Activated naive CD8-positive, alpha-beta T cell treated with anti-CD3 and anti-CD28 coated beads for 36 hours (primary cell): ENCODE measurements around the gene IFI27. TPM values are rescaled to one million over a fixed set of nuclear protein-coding genes. Genes with fewer than 3 reads are reported as not detected.

Experiments
- DNase-seq: peaks from one replicate; pipeline ENCODE4 v3.0.0; 2021
- H3K27ac Mint-ChIP-seq: one replicate; pipeline ENCODE4 v1.8.0; 2022; ENCODE audit warnings: mild to moderate bottlenecking, moderate library complexity, mixed read lengths
- H3K27me3 Mint-ChIP-seq: one replicate; pipeline ENCODE4 v1.8.0; 2022; ENCODE audit warnings: mild to moderate bottlenecking, mixed read lengths
- H3K36me3 Mint-ChIP-seq: one replicate; pipeline ENCODE4 v1.8.0; 2021; ENCODE audit warnings: mild to moderate bottlenecking, mixed read lengths
- H3K4me1 Mint-ChIP-seq: one replicate; pipeline ENCODE4 v1.8.0; 2021; ENCODE audit warnings: mixed read lengths
- H3K4me3 Mint-ChIP-seq: one replicate; pipeline ENCODE4 v1.8.0; 2022; ENCODE audit warnings: mild to moderate bottlenecking, moderate library complexity, mixed read lengths
- H3K9me3 Mint-ChIP-seq: one replicate; pipeline ENCODE4 v1.8.0; 2022; ENCODE audit warnings: mixed read lengths
- total RNA-seq, 2 experiments: library from RNA; stranded (reverse); gene quantifications; one replicate each; pipeline ENCODE4 v1.2.3, GENCODE V29; 2021

IFI27 gene
- total RNA-seq, 2 experiments from 2014 or later, result 1.6 to 2.4 TPM

DNA sequence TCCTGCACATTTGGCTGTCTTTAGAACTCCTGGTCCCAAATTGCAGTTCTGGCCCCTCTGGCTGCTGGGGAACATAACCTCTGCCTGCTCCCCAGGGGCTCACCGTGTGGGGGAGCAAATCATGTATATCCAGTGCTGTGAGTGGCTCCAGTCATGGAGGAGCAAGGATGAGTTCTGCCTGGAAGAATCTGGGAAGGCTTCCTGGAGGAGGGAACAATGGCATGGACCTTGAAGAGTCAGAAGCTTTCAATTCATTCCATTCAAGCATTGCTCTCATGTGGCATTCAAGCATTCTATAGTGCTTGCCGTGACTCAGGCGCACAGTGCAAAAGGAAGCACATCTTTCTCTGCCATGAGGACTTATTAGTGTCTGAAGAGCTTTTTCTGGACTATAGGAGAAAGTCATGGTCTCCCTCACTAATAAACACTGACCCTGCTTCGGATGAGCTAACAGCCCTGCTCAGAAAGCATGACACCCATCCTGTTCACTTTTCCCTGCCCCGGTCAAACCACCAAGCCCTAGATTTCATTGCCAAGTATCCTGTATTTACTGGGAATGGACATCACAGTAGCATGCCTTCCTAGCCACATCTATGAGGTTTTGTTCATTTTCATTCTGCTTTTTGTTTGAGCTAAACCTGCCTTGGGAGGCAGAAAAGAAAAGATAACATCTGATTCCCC lies 3.5 kb downstream of the IFI27 start:
- peaks cover 18% of the 10 kb centered on the region for H3K27me3 Mint-ChIP-seq
- H3K27ac Mint-ChIP-seq, result no peak overlapping the region

DNA sequence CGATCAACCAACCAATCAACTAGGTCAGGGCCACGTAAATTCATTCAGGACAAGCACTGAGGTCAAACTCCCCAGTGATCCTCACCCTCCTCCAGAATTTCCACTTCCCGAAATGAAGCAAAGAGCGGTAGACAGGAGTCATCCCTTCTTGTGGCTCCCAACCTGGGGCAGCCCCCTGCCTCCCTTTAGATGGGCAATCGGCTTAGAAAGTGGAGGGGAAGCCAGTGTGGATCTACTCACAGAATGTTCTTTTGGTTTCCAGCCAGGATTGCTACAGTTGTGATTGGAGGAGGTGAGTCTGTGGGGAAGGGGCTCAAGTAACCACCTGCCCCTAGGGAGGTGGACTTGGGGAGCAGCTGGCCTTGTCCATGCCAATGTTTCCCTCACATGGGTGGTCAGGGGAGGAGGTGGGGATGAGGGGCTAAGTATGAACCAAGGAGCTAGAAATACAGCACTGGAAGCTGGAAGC lies 4.1 kb downstream of the IFI27 start:
- no peaks in the 10 kb centered on the region for H3K36me3 Mint-ChIP-seq
- DNase-seq, result no peak
- H3K27me3 Mint-ChIP-seq, result peaks cover 18% of the 10 kb centered on the region
- H3K4me1 Mint-ChIP-seq, result no peaks in the 10 kb centered on the region
- H3K4me3 Mint-ChIP-seq, result no peak overlapping the region
- H3K27ac Mint-ChIP-seq, result no peak overlapping the region
- peaks cover 3% of the 10 kb centered on the region for H3K9me3 Mint-ChIP-seq

More for the DNA sequence above, 3.5 kb downstream of the IFI27 start:
- DNase-seq, result no peak
- Mint-ChIP-seq H3K4me1 (no peaks in the 10 kb centered on the region), H3K36me3 (no peaks in the 10 kb centered on the region), H3K4me3 (no peak overlapping the region), H3K9me3 (no peaks in the 10 kb centered on the region)

DNA sequence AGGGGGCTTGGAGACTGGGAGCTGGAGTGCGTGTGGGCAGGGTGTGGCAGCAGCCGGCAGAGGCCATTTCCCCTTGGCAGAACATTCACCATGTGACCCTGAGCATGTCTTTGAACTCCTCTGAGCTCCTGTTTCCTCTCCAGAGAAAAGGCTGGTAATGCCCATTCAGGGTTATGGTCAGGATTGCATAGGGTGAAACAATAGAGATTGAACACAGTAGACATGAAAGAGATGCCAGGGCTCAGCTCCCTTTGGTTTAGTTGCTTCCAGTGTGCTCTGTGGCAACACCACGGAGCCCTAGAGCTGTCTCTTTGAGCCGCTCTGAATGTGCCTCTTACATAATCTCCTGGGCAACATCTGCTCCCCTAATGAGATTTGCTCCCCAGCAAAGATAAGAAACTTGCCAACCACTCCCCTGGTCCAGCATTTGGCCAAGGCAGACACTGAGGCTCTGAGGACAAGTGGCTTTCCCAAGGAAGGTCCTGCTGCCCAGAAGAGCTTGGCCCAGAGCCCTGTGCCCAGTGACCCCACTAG lies 4.6 kb downstream of the IFI27 start:
- no peak overlapping the region for H3K4me3 Mint-ChIP-seq
- DNase-seq, result no peak
- H3K9me3 Mint-ChIP-seq, result peaks cover 5% of the 10 kb centered on the region
- H3K36me3 Mint-ChIP-seq, result no peaks in the 10 kb centered on the region
- H3K4me1 Mint-ChIP-seq, result no peaks in the 10 kb centered on the region
- no peak overlapping the region for H3K27ac Mint-ChIP-seq
- peaks cover 18% of the 10 kb centered on the region for H3K27me3 Mint-ChIP-seq

DNA sequence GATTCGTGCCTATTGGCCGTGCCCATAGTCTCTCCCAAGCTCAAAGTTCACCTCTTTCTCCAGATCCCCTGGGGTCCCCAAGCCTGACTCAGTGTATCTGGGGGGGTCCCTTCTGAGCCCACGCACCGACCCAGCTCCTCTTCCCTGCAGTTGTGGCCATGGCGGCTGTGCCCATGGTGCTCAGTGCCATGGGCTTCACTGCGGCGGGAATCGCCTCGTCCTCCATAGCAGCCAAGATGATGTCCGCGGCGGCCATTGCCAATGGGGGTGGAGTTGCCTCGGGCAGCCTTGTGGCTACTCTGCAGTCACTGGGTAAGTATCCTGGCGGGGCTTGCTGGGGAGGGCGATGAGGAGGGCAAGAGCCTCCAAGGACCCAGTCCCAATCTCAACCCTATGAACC lies 5.1 kb downstream of the IFI27 start:
- no peak overlapping the region for H3K27ac Mint-ChIP-seq
- peaks cover 18% of the 10 kb centered on the region for H3K27me3 Mint-ChIP-seq

DNA sequence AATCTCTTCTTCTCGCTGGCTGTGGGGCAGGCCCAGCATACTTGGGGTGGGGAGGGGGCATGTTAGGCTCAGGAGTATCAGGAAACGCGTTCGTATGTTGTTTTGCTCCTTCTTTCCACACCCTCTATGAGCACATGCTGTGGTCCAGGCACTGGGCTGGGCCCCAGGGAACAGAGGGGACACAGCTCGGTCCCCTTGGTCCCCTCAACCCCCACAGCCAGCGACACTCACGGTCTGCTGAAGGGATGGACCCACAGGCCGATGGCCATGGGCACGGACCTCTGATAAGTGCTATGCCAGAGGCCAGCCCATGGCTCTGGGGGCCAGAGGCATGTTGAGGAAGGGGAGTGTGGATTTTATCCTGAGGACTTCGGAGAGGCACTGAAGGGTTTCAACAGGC lies 6.2 kb downstream of the IFI27 start:
- peaks cover 2% of the 10 kb centered on the region for H3K36me3 Mint-ChIP-seq
- H3K4me3 Mint-ChIP-seq, result no peak overlapping the region
- H3K4me1 Mint-ChIP-seq, result no peaks in the 10 kb centered on the region
- H3K27me3 Mint-ChIP-seq, result peaks cover 18% of the 10 kb centered on the region
- no peak for DNase-seq
- H3K9me3 Mint-ChIP-seq, result peaks cover 12% of the 10 kb centered on the region
- H3K27ac Mint-ChIP-seq, result no peak overlapping the region

More for the DNA sequence above, 5.1 kb downstream of the IFI27 start:
- H3K9me3 Mint-ChIP-seq, result peaks cover 7% of the 10 kb centered on the region
- H3K4me1 Mint-ChIP-seq, result no peaks in the 10 kb centered on the region
- DNase-seq, result no peak
- no peak overlapping the region for H3K4me3 Mint-ChIP-seq
- no peaks in the 10 kb centered on the region for H3K36me3 Mint-ChIP-seq

DNA sequence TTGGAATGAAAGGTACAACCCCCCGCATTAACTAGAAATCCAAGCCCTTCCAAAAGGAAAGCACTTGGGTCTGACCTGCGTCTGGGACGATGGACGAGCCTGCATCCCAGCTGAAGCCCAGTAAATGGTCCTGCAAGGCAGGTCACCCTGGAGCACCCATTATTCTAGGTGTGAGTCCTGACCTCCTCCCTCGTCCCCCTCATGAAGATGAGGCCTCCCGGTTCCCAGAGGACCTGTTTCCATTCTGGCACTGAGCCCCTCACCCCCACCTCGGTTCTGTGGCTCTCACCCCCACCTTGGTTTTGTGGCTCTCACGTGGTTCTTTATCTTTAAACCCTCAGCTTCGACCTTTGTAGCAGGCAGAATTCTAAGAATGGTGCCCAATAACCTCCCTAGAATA lies 7.3 kb downstream of the IFI27 start:
- Mint-ChIP-seq H3K9me3 (peaks cover 12% of the 10 kb centered on the region), H3K4me3 (no peak overlapping the region), H3K27ac (no peak overlapping the region), H3K4me1 (no peaks in the 10 kb centered on the region), H3K36me3 (peaks cover 2% of the 10 kb centered on the region), H3K27me3 (peaks cover 18% of the 10 kb centered on the region)
- no peak for DNase-seq

DNA sequence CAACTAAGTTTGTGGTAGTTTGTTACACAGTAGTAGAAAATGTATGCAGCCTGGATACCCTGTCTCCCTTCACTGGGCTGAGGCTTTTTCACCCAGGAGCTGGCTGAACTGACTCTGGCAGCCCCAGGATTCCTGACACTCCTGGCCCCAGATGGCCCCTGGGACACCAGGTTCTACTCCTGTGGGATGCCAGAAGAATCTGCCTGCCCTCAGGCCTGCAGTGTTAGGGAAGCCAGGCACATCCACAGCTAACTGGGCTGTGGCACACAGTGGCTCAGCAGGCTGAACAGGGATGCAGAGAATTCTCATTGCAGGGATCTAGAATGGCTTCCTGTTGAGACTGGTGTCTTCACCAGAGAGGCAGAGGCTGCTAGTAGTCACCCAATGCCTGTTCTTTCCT lies 8.5 kb downstream of the IFI27 start:
- DNase-seq, result no peak
- Mint-ChIP-seq H3K9me3 (peaks cover 15% of the 10 kb centered on the region), H3K27me3 (peaks cover 18% of the 10 kb centered on the region), H3K27ac (no peak overlapping the region), H3K36me3 (peaks cover 2% of the 10 kb centered on the region), H3K4me1 (no peaks in the 10 kb centered on the region), H3K4me3 (no peak overlapping the region)

DNA sequence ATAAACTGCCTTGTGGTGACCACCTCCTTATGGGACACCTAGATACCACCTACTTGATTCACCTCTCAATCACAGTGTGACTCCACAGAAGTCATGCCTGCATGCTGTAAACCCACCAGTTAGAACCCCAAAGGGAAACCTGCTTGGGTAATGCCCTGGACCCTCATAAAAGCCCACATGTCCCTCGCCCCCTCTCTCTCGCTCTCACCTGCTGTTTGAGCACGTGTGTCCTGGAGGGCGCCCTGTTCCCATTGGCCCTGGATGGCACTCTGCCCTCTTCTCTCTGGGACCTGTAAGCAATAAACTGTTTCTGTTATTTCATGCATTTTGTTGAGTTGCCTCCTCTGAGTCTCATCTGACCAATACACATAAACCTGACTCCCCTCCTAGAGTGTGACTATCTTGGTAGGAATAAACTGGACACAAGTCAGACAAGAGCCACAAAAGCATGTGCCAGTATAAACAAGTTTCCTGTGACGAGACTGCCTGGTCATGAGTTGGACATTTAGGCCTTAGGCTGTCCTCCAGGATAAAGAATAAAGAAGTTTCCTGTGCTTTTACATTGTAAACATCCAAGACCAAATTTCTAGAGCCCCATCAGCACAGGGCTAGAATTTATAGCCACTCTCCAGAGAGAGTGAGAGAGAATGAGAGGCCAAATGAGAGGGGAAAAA lies 10.3 kb downstream of the IFI27 start:
- H3K36me3 Mint-ChIP-seq, result peaks cover 4% of the 10 kb centered on the region

DNA sequence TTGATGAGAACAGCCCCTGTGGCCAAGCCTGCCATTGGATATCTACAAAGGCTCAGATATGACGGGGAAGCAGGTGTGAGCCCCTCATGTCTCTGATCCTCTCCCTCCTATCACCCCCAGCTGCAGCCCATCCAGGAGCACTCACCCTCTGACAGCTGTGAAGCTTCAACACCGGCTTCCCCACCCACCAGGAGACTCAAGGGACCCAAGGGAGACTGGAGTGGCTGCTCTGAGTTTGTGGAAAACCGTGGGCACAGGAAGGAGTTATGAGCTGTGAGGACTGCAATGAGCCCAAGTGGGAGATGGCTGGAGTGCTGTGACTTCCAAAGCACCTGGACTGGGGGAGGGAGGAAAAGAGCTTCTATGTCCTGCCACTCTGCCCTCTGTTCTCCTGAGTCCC lies 10.9 kb downstream of the IFI27 start:
- no peak for DNase-seq
- H3K27ac Mint-ChIP-seq, result no peak overlapping the region
- H3K36me3 Mint-ChIP-seq, result peaks cover 4% of the 10 kb centered on the region
- no peak overlapping the region for H3K4me3 Mint-ChIP-seq
- H3K27me3 Mint-ChIP-seq, result peaks cover 9% of the 10 kb centered on the region
- H3K9me3 Mint-ChIP-seq, result peaks cover 15% of the 10 kb centered on the region
- H3K4me1 Mint-ChIP-seq, result no peaks in the 10 kb centered on the region

More for the DNA sequence above, 10.3 kb downstream of the IFI27 start:
- peaks cover 10% of the 10 kb centered on the region for H3K27me3 Mint-ChIP-seq
- no peak overlapping the region for H3K4me3 Mint-ChIP-seq
- peaks cover 15% of the 10 kb centered on the region for H3K9me3 Mint-ChIP-seq
- no peaks in the 10 kb centered on the region for H3K4me1 Mint-ChIP-seq
- H3K27ac Mint-ChIP-seq, result no peak overlapping the region
- DNase-seq, result no peak

DNA sequence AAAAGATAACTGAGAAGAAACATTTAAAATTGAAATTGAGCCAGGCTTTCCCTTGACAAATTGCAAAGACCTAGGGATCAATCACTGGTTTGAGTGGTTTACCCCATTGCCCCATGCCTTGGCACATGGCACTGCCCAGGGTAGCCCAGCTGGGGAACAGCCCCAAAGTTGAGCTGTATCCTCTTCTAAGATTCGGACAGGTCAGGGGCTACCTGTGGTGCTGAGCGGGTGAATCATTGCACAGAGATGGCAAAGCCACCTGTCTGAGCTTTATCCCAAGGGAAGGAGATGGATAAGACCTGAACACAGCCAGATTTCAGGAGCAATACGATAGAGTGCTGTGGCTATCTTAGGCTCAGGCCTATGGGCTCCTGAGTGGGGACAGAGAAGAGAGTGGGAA lies 11.9 kb downstream of the IFI27 start:
- Mint-ChIP-seq H3K4me3 (no peak overlapping the region), H3K27ac (no peak overlapping the region), H3K27me3 (peaks cover under 1% of the 10 kb centered on the region), H3K36me3 (peaks cover 4% of the 10 kb centered on the region), H3K4me1 (no peaks in the 10 kb centered on the region), H3K9me3 (peaks cover 15% of the 10 kb centered on the region)
- DNase-seq, result no peak

DNA sequence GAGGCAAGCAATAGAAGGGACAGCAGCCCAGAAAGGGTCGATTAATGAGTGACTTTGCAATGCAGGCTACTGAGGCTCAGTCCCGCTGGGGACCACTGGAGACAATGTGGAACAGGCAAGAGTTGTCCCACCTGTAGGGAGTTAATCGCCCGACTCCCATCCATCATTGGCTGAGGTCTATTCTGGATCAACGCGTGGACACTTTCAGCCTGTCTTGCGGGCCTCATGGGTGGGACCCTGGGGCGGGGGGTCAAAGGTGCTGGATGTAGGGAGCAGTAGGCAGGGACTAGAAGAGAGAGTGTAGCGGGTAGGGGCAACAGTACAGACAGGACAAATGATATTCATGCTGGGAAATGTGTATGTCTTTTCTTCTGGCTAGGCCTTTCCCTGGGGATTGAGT lies 12.8 kb downstream of the IFI27 start:
- Mint-ChIP-seq H3K4me3 (no peak overlapping the region), H3K27ac (no peak overlapping the region), H3K36me3 (peaks cover 4% of the 10 kb centered on the region), H3K27me3 (no peaks in the 10 kb centered on the region), H3K4me1 (no peaks in the 10 kb centered on the region), H3K9me3 (peaks cover 15% of the 10 kb centered on the region)
- DNase-seq, result no peak

DNA sequence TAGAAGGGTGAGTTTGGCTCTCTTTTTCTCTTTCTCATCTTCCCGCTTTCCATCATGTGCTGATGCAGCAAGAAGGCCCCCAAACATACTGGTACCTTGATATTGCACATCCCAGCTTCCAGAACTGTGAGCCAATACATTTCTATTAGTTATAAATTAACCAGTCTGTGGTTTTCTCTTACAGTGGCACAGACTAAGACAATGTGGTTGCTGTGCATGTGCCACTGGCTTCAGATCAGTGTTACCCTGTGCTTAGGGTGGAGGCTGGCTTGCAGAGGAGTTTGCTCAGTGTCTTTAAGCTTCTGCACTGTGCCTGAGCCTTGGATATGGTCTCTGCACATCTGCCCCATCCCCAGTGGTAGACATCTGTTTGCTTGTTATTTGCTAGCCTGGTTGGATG lies 13.3 kb downstream of the IFI27 start:
- DNase-seq, result no peak
- Mint-ChIP-seq H3K27me3 (no peaks in the 10 kb centered on the region), H3K27ac (no peak overlapping the region), H3K9me3 (peaks cover 15% of the 10 kb centered on the region), H3K4me3 (no peak overlapping the region), H3K4me1 (peaks cover 5% of the 10 kb centered on the region), H3K36me3 (peaks cover 4% of the 10 kb centered on the region)

DNA sequence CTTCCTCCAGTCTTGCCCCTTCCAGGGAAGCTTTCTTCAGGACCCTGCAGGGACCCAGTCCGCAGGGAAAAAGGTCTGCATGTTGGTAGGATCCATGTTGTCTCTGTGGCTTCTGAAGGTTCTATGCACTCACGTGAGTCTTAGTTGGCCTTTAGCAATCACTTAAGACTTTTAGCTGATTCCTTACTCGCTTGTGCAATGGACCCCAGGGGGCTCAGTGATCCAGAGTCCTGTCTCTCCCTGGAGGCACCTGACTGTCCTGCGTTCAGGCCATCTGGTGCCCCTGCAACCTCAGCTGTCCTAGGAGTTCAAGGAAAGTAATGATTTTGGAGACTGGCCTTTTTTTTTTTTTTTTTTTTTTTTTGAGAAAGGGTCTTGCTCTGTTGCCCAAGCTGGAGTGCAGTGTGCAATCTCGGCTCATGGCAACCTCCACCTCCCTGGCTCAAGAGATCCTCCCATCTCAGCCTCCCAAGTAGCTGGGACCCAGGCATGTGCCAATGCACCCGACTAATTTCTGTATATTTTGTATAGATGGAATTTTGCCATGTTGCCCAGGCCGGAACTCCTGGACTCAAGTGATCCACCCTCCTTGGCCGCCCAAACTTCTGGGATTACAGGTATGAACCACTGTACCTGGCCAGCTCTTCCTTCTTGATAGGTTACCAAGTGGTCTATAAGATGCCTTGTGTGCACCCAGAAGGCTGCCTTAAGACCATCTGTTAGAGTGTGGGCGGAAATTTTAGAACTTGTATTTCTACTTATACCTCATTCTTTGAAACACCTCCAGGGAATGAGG lies 14.2 kb downstream of the IFI27 start:
- Mint-ChIP-seq H3K36me3 (peaks cover 4% of the 10 kb centered on the region), H3K4me3 (no peak overlapping the region), H3K27me3 (no peaks in the 10 kb centered on the region), H3K9me3 (peaks cover 10% of the 10 kb centered on the region), H3K4me1 (peaks cover 9% of the 10 kb centered on the region), H3K27ac (no peak overlapping the region)
- no peak for DNase-seq

DNA sequence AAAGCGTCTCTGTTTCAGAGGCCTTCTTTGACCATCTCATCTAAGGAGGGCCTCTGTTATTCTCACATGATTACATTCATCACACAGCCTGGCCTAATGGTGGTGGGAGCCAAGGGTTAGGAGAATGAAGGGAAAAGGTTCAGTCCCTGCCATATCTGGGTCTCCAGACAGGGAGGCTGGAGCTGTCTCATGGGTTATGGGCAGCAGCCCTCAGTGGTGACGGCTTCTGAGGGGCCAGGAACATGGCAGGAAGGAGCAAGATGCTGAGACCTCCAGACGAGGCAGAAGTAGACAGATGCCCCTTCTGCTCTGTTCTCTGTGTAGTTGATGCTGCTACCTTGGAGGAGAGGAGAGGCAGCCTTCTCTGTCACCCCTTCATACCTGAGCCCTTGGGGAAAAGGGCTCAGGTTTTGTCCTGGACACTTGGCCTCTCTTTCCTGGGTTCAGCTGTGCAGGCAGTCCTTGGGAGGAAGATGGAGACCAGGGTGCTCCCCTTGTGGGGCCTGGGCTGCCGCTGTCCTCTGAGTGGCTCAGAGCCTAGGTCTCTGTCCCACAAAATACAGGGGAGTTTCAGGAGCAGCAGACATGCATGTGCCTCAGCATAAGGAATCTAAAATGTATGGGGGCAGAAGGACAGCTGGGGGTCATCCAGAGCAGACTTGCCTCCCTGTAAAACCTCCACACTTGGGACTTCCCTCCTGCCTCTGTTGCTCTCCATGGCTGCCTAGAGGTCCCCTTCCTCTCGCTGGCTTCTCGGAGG lies 15.3 kb downstream of the IFI27 start:
- H3K4me1 Mint-ChIP-seq, result peaks cover 15% of the 10 kb centered on the region
- H3K9me3 Mint-ChIP-seq, result peaks cover 5% of the 10 kb centered on the region
- H3K4me3 Mint-ChIP-seq, result no peak overlapping the region
- no peaks in the 10 kb centered on the region for H3K27me3 Mint-ChIP-seq
- peaks cover 2% of the 10 kb centered on the region for H3K36me3 Mint-ChIP-seq
- no peak for DNase-seq
- H3K27ac Mint-ChIP-seq, result no peak overlapping the region

DNA sequence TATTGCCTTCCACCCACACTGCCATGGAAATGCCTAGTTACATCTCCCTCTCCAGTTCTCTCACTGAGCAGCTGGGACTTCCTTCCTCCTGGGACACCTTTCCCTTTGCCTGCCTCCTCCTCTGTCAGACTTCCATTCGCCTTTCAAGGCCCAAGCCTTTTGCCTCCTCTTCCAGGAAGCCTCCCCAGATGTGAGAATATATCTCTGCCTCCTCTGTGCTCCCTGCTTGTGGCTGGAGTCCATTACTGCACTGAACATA lies 15.8 kb downstream of the IFI27 start:
- no peak overlapping the region for H3K4me3 Mint-ChIP-seq
- no peak for DNase-seq
- H3K36me3 Mint-ChIP-seq, result peaks cover 2% of the 10 kb centered on the region
- H3K9me3 Mint-ChIP-seq, result peaks cover 2% of the 10 kb centered on the region
- H3K27me3 Mint-ChIP-seq, result no peaks in the 10 kb centered on the region
- peaks cover 15% of the 10 kb centered on the region for H3K4me1 Mint-ChIP-seq
- H3K27ac Mint-ChIP-seq, result no peak overlapping the region
